ENCODE results near the gene HDAC4. TPM values are rescaled to one million over a fixed set of nuclear protein-coding genes. Genes with fewer than 3 reads are reported as not detected.

HDAC4 gene
- total RNA-seq, 1 experiment from 2014 or later: 21.8 TPM

DNA sequence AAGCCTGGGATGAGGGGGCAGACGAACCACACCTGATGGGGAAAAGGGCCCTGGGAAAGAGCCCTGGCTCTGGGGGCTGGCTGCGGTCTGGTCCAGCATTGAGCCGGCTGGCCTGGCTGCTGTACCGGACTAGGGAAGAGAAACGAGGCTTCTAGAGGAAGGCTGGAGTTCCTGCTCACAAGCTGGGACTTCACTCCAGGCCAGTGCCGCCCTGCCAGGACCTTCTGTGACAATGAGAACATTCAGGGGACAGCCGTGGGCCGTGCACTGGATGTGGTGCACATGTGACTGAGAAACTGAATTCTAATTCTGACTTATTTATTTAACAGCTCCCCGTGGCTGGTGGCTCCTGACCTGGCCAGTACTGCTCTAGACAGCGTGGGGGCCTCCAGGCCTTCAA, 269.3 kb downstream of the HDAC4 start:
- H3K4me3 Mint-ChIP-seq (ENCODE audit: unreplicated experiment): no peak overlapping the region
- CTCF ChIA-PET: interaction anchor here (0.6 to 1.2 kb wide), 2 partner anchors 12 to 25 kb away, joined by 3 to 5 read pairs; no protein-coding TSS in a partner anchor

DNA sequence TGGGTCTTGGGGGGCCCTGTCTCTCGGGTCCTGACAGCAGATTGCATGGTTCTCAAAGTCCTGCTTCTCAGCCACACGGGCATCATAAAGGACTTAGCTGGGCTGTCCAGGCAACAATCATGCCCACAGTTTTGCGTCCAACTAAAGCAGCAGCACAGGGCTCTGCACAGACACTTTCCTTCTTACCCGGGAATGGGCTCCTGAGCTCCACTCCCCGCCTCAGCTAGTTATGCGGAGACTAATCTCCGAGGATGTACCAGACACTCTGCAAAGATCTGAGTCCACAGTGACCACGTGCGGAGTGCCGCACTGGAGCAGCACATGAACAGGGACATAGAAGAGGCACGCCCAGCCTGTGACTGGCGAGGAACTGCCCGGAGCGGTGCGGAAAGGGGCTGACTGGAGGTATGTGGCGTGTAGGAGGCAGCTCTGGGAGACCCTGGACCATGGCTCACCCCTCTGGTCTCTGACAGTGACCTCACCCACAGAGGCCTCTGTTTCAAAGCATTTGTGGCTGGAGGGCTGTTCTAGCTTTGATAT, 270.0 kb downstream of the HDAC4 start:
- Mint-ChIP-seq H3K4me1 (ENCODE audit: insufficient read depth, unreplicated experiment) (no peaks in the 10 kb centered on the region), H3K27ac (ENCODE audit: low read depth, unreplicated experiment) (no peak overlapping the region), H3K36me3 (ENCODE audit: insufficient read depth, unreplicated experiment) (peaks cover 26% of the 10 kb centered on the region), H3K27me3 (ENCODE audit: insufficient read depth, unreplicated experiment) (no peaks in the 10 kb centered on the region), H3K4me3 (ENCODE audit: unreplicated experiment) (no peak overlapping the region), H3K9me3 (ENCODE audit: unreplicated experiment) (no peaks in the 10 kb centered on the region)
- ChIA-PET POLR2A (no interaction called here), CTCF (interaction anchor here (0.6 kb wide), 1 partner anchor 410 kb away, joined by 3 read pairs; no protein-coding TSS in a partner anchor)
- TF ChIP-seq, protein P1, sequence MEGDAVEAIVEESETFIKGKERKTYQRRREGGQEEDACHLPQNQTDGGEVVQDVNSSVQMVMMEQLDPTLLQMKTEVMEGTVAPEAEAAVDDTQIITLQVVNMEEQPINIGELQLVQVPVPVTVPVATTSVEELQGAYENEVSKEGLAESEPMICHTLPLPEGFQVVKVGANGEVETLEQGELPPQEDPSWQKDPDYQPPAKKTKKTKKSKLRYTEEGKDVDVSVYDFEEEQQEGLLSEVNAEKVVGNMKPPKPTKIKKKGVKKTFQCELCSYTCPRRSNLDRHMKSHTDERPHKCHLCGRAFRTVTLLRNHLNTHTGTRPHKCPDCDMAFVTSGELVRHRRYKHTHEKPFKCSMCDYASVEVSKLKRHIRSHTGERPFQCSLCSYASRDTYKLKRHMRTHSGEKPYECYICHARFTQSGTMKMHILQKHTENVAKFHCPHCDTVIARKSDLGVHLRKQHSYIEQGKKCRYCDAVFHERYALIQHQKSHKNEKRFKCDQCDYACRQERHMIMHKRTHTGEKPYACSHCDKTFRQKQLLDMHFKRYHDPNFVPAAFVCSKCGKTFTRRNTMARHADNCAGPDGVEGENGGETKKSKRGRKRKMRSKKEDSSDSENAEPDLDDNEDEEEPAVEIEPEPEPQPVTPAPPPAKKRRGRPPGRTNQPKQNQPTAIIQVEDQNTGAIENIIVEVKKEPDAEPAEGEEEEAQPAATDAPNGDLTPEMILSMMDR (IDR thresholded peaks at IDR 0.05; ENCODE audit: unreplicated experiment): no peak
- intact Hi-C loops (cut with micrococcal nuclease): no loop called here
- no TSS peak for BruUV-seq (replicated peaks)
- DNase-seq (ENCODE audit: unreplicated experiment): no peak

More for the DNA sequence above, 269.3 kb downstream of the HDAC4 start:
- POLR2A ChIA-PET: interaction anchor here (0.6 kb wide), 1 partner anchor 894 kb away, joined by 3 read pairs; no protein-coding TSS in a partner anchor
- TF ChIP-seq, protein P1 (IDR thresholded peaks at IDR 0.05; ENCODE audit: unreplicated experiment): no peak
- DNase-seq (ENCODE audit: unreplicated experiment): no peak
- H3K27me3 Mint-ChIP-seq (ENCODE audit: insufficient read depth, unreplicated experiment): no peaks in the 10 kb centered on the region
- H3K4me1 Mint-ChIP-seq (ENCODE audit: insufficient read depth, unreplicated experiment): no peaks in the 10 kb centered on the region
- intact Hi-C loops (cut with micrococcal nuclease): no loop called here
- H3K9me3 Mint-ChIP-seq (ENCODE audit: unreplicated experiment): no peaks in the 10 kb centered on the region
- peaks cover 21% of the 10 kb centered on the region for H3K36me3 Mint-ChIP-seq (ENCODE audit: insufficient read depth, unreplicated experiment)
- no peak overlapping the region for H3K27ac Mint-ChIP-seq (ENCODE audit: low read depth, unreplicated experiment)
- BruUV-seq (replicated peaks): no TSS peak

DNA sequence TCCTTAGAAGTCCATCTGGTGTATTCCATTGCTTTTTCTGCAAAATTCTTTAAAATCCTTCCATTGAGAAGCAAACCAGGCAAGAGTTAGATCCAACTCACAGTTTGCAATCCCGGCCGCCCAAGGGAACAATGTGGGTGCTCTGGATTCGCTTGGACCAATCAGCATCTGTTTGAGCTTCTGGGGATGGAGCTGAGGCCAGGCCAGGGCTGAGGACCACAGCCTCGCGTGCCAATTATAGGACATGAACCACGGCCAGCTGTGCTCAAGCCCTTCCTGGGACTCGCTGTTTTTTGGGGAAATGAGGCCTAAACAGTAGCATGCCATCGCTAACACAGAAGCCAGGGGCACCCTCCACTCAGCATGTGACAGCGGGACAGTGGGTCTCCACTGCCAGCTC, 270.8 kb downstream of the HDAC4 start:
- H3K4me3 Mint-ChIP-seq (ENCODE audit: unreplicated experiment): no peak overlapping the region
- intact Hi-C loops (cut with micrococcal nuclease): no loop called here
- ChIA-PET POLR2A (no interaction called here), CTCF (interaction anchor here (0.6 kb wide), 1 partner anchor 1827 kb away, joined by 4 read pairs; no protein-coding TSS in a partner anchor)
- no peak overlapping the region for H3K27ac Mint-ChIP-seq (ENCODE audit: low read depth, unreplicated experiment)
- no peaks in the 10 kb centered on the region for H3K9me3 Mint-ChIP-seq (ENCODE audit: unreplicated experiment)
- H3K4me1 Mint-ChIP-seq (ENCODE audit: insufficient read depth, unreplicated experiment): no peaks in the 10 kb centered on the region
- TF ChIP-seq, protein P1 (IDR thresholded peaks at IDR 0.05; ENCODE audit: unreplicated experiment): no peak
- no peaks in the 10 kb centered on the region for H3K27me3 Mint-ChIP-seq (ENCODE audit: insufficient read depth, unreplicated experiment)
- DNase-seq (ENCODE audit: unreplicated experiment): no peak
- H3K36me3 Mint-ChIP-seq (ENCODE audit: insufficient read depth, unreplicated experiment): peaks cover 34% of the 10 kb centered on the region
- BruUV-seq (replicated peaks): no TSS peak

DNA sequence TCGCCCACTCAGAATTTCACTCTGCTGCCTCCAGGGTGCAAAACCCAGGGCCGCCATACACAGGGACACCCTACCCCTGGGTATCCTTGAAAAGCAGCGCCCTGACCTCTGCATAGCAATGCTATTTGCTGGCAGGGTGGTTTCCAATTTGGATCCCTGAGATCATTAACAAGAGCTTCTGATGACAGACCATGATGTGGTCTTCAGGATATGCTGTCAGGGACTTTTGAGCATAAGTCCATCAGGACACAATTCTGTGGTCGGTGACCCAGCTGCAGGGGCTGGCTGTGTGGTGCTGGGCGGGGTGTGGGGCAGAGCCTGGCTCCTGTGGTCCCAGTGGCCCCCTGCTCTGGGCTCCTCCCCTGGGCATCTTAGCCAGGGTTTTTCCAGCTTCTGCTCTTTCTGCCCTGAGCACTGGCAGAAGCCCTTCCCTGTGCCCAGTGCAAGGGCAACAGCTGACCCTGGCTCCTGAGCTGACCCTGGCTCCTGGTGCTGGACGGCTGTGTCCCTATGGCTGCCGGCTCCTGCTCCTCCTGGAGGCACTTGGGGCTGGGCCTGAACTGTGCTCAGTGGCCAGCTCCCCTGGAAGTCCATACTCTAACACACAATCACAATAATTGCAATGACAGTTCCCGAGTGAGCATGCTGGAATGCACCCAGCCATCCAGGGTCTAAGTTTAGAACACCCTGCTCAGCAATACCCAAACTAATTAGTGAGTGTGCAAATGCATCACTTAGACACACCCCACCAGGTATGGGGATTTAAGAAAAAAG, 271.5 kb downstream of the HDAC4 start:
- no peaks in the 10 kb centered on the region for H3K4me1 Mint-ChIP-seq (ENCODE audit: insufficient read depth, unreplicated experiment)
- TF ChIP-seq, protein P1 (IDR thresholded peaks at IDR 0.05; ENCODE audit: unreplicated experiment): no peak
- BruUV-seq (replicated peaks): no TSS peak
- peaks cover 35% of the 10 kb centered on the region for H3K36me3 Mint-ChIP-seq (ENCODE audit: insufficient read depth, unreplicated experiment)
- ChIA-PET CTCF (no interaction called here), POLR2A (no interaction called here)
- no peak for DNase-seq (ENCODE audit: unreplicated experiment)
- no peak overlapping the region for H3K27ac Mint-ChIP-seq (ENCODE audit: low read depth, unreplicated experiment)
- no peaks in the 10 kb centered on the region for H3K9me3 Mint-ChIP-seq (ENCODE audit: unreplicated experiment)
- H3K4me3 Mint-ChIP-seq (ENCODE audit: unreplicated experiment): no peak overlapping the region
- no peaks in the 10 kb centered on the region for H3K27me3 Mint-ChIP-seq (ENCODE audit: insufficient read depth, unreplicated experiment)
- intact Hi-C loops (cut with micrococcal nuclease): no loop called here
